ENCODE results near the gene GNAI1.

The GNAI1 gene

GRCh38 chr7:80161466-80161865 is 26.8 kb downstream of the GNAI1 start:
- Histone ChIP-seq H3K79me2 (ENCODE audit: low read length) (peaks cover 76% of the 10 kb centered on the region), H3K36me3 (replicated peaks; ENCODE audit: insufficient read depth, low read length) (no peaks in the 10 kb centered on the region), H4K20me1 (ENCODE audit: insufficient read depth, low read length) (no peaks in the 10 kb centered on the region), H3K9me2 (replicated peaks; ENCODE audit: insufficient read depth, low read length) (no peaks in the 10 kb centered on the region), H3K27ac (ENCODE audit: low read length) (no peak overlapping the region), H3K9ac (ENCODE audit: low read length) (no peak overlapping the region), H3F3A (ENCODE audit: insufficient read depth, low read length) (no peaks in the 10 kb centered on the region), H3K4me3 (ENCODE audit: low read length) (no peak overlapping the region), H3K9me3 (replicated peaks; ENCODE audit: insufficient read depth, low read length) (no peaks in the 10 kb centered on the region), H2AFZ (ENCODE audit: low read length) (no peak overlapping the region), H3K4me1 (ENCODE audit: low read length) (no peaks in the 10 kb centered on the region), H3K27me3 (replicated peaks; ENCODE audit: insufficient read depth, low read length) (no peaks in the 10 kb centered on the region), H3K4me2 (ENCODE audit: low read depth, low read length) (no peak overlapping the region)
- TF ChIP-seq CTCF (IDR thresholded peaks at IDR 0.05; ENCODE audit: low read length) (no peak), EZH2 (optimal IDR thresholded peaks at IDR 0.05; ENCODE audit: low read depth, low read length) (no peak), EZH2phosphoT487 (IDR thresholded peaks at IDR 0.05; ENCODE audit: low read length) (no peak)
- DNase-seq: no peak

GRCh38 chr7:80165177-80165576 is 30.5 kb downstream of the GNAI1 start:
- no peak overlapping the region for H3K4me3 ChIP-seq (ENCODE audit: low read length)
- DNase-seq: no peak

GRCh38 chr7:80170445-80170844 is 35.8 kb downstream of the GNAI1 start:
- H3K79me2 ChIP-seq (ENCODE audit: low read length): peaks cover 47% of the 10 kb centered on the region
- TF ChIP-seq EZH2phosphoT487 (IDR thresholded peaks at IDR 0.05; ENCODE audit: low read length) (no peak), CTCF (IDR thresholded peaks at IDR 0.05; ENCODE audit: low read length) (no peak), EZH2 (optimal IDR thresholded peaks at IDR 0.05; ENCODE audit: low read depth, low read length) (no peak)
- H3K9me3 ChIP-seq (replicated peaks; ENCODE audit: insufficient read depth, low read length): no peaks in the 10 kb centered on the region
- H3K4me3 ChIP-seq (ENCODE audit: low read length): no peak overlapping the region
- H3K27ac ChIP-seq (ENCODE audit: low read length): no peak overlapping the region
- H4K20me1 ChIP-seq (ENCODE audit: insufficient read depth, low read length): no peaks in the 10 kb centered on the region
- no peak overlapping the region for H2AFZ ChIP-seq (ENCODE audit: low read length)
- no peaks in the 10 kb centered on the region for H3K4me1 ChIP-seq (ENCODE audit: low read length)
- H3K4me2 ChIP-seq (ENCODE audit: low read depth, low read length): no peak overlapping the region
- no peaks in the 10 kb centered on the region for H3F3A ChIP-seq (ENCODE audit: insufficient read depth, low read length)
- H3K27me3 ChIP-seq (replicated peaks; ENCODE audit: insufficient read depth, low read length): no peaks in the 10 kb centered on the region
- H3K9ac ChIP-seq (ENCODE audit: low read length): no peak overlapping the region
- H3K36me3 ChIP-seq (replicated peaks; ENCODE audit: insufficient read depth, low read length): no peaks in the 10 kb centered on the region
- H3K9me2 ChIP-seq (replicated peaks; ENCODE audit: insufficient read depth, low read length): no peaks in the 10 kb centered on the region
- no peak for DNase-seq

More at GRCh38 chr7:80165177-80165576, 30.5 kb downstream of the GNAI1 start:
- H4K20me1 ChIP-seq (ENCODE audit: insufficient read depth, low read length): no peaks in the 10 kb centered on the region
- no peaks in the 10 kb centered on the region for H3K9me3 ChIP-seq (replicated peaks; ENCODE audit: insufficient read depth, low read length)
- H3K4me1 ChIP-seq (ENCODE audit: low read length): no peaks in the 10 kb centered on the region
- no peaks in the 10 kb centered on the region for H3K9me2 ChIP-seq (replicated peaks; ENCODE audit: insufficient read depth, low read length)
- no peaks in the 10 kb centered on the region for H3K27me3 ChIP-seq (replicated peaks; ENCODE audit: insufficient read depth, low read length)
- no peak overlapping the region for H2AFZ ChIP-seq (ENCODE audit: low read length)
- no peak overlapping the region for H3K4me2 ChIP-seq (ENCODE audit: low read depth, low read length)
- no peak overlapping the region for H3K9ac ChIP-seq (ENCODE audit: low read length)
- no peaks in the 10 kb centered on the region for H3F3A ChIP-seq (ENCODE audit: insufficient read depth, low read length)
- H3K79me2 ChIP-seq (ENCODE audit: low read length): peaks cover 62% of the 10 kb centered on the region
- no peaks in the 10 kb centered on the region for H3K36me3 ChIP-seq (replicated peaks; ENCODE audit: insufficient read depth, low read length)
- TF ChIP-seq EZH2 (optimal IDR thresholded peaks at IDR 0.05; ENCODE audit: low read depth, low read length) (no peak), EZH2phosphoT487 (IDR thresholded peaks at IDR 0.05; ENCODE audit: low read length) (no peak), CTCF (IDR thresholded peaks at IDR 0.05; ENCODE audit: low read length) (no peak)
- H3K27ac ChIP-seq (ENCODE audit: low read length): no peak overlapping the region
